NCI-H345 treated with DMSO at 0.1 percent for 48 hours (cell line): Measurements from ENCODE around the gene NOTCH4.

Experiments
- DNase-seq: peaks from one replicate; lab custom pipeline; 2025; ENCODE audit not compliant: unreplicated experiment; lab: John Stamatoyannopoulos, UW

The NOTCH4 gene

GRCh38 chr6:32147401-32148132 lies 76.3 kb downstream of the NOTCH4 start:
- DNase-seq, result no peak

GRCh38 chr6:32146687-32147086 lies 77.2 kb downstream of the NOTCH4 start:
- DNase-seq, result no peak

GRCh38 chr6:32146287-32146686 lies 77.6 kb downstream of the NOTCH4 start:
- no peak for DNase-seq
